GM21723 (cell line): ENCODE results near the gene ZNRD2.
A peak's percentile ranks its signal among the peaks of the same experiment; 100 is the strongest.

Experiments
- ATAC-seq: cut with Tn5 transposase; IDR thresholded peaks from one replicate; pipeline ENCODE4 v1.9.1; 2021; ENCODE audit warnings: mild to moderate bottlenecking, moderate library complexity; ENCODE audit not compliant: unreplicated experiment

The ZNRD2 gene

DNA sequence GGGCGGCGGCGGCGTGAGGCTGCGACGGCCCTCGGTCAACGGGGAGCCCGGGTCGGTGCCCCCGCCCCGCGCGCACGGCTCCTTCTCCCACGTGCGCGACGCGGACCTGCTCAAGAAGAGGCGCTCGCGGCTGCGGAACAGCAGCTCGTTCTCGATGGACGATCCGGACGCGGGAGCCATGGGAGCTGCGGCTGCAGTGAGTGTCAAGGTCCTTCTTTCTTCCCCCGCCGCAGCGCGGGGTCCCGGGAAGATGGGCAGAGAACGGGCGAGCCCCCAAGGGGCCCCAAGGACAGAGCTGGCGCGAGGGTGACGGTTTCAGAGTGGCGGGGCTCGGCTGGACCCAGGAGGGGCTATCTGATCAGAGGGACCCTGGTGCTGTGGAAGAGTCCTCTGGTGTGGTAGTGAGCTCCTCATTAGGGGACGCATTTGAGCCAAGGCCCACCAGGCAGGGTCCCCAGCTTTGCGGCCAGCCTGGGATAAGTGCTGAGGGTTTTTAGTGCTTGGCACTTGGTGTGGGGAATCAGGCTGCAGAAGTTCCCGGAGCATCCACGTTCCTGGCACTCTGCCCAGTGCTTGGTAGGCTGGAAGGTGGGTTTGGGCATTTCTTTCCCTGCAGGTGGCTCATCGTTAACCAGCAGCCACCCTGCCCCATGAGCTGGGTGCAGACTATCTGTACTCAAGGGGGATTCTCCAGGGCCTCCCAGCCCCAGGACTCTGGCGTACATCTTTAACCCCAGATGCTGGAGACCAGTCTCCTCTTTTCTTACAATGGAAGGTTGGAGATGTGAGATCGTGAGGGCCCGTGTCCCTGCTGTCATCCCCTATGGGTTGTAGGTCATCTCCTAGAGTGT is 15.3 kb downstream of the ZNRD2 start:
- ATAC-seq, result no peak

DNA sequence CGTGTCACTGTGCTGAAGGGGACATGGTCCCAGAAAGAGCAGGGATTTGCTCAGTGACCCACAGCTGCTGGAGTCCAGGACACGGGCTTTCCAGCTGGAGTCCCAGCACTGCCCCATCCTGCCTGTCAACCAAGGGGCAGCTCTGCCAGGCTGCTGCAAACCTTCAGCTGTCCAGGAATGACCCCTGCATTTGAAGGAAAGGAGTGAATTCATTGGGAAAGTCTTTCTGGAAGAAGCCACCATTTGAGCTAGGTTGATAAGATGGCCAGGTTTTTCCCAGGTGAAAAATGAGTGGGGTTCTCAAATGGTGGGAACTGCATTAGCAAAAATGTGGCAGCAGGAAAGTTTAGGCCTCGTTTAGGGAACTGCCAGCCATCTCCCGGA is 16.0 kb downstream of the ZNRD2 start:
- ATAC-seq, result no peak

DNA sequence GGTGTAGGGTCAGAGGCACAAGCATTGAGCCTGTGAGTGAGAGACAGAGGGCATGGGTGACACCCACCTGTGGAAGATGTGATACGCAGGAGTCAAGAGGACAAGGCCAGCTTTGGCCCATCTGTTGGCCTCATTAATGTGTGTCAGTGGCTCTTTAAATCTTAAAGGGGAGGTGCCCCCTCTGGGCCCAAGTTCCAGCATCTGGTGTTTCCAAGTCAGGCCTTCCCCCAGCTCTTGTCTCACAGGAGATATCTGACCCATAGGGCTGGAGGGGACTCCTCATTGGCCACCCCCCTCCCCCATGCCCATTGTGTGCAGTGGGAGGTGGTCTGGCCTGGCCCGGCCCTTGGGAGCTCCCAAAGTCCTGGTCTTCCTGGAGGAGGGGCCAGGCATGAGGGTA is 16.4 kb downstream of the ZNRD2 start:
- ATAC-seq, result no peak

DNA sequence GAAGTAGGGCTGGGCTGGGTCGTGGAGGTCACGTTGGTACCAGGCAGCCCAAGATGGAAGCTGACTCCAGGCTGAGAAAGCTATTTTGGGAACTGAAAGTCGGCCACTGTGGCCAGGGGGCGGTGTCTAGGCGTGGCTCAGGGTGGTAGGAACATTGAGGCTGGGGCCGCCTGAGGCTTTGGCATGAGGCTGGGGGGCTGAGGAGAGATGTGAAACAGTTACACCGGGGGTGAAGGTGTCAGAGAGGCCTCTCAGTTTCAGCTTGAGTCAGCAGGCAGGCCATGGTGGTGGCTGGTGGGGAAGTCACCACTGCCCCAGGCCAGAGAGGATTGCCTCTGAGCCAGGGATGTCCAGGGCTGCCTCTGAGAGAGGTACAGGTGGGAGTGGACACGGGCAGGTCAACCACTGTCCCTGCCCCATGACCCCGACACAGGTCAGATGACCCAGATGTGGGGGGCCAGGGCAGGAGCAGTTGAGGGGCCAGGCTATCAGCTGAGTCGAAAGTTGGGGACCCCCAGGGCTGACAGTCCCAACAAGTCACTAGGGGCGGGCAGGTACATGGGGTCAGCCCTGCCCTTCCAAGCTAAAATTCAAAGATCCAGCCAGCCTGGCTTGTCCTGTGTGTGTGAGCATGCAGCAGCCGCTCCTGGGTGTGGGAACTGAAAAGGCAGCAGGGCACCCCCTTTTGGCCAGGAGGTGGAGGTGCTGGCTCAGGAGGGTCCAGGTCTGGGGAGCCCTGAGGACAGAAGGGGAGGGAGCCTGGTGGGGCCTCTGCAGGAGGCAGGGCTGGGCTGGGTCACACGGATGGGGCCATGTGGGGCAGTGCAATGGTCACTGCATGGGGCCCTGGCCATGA is 18.1 kb downstream of the ZNRD2 start:
- peak; percentile 69 for ATAC-seq

DNA sequence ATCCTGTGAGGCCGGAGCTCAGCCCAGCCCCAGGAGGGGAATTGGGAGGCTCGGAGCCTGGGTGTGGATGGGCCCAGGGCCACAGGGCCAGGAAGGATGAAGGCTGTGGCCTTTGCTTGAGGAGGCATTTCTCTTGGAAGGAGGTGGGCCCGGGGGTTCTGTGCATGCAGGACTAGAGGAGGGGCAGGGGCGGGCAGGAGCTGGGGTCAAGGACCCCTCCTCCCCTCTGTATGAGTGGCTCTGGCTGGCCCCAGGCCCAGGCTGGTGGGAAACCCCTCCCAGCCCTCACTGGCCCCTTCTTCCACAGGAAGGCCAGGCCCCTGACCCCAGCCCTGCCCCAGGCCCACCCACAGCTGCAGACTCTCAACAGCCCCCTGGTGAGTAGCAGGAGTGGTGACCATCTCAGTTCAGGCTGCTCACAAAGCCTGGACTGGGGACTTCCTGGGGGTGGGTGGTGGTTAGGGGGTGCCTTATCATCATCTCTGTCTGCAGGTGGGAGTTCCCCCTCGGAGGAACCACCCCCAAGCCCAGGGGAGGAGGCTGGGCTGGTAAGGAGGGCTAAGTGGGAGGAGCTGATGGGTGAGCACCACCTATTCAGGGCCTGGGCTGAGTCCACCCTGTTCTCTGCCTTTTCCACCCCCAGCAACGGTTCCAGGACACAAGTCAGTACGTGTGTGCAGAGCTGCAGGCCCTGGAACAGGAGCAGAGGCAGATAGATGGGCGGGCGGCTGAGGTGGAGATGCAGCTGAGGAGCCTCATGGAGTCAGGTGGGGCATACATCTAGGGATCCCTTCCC is 19.4 kb downstream of the ZNRD2 start:
- no peak for ATAC-seq

DNA sequence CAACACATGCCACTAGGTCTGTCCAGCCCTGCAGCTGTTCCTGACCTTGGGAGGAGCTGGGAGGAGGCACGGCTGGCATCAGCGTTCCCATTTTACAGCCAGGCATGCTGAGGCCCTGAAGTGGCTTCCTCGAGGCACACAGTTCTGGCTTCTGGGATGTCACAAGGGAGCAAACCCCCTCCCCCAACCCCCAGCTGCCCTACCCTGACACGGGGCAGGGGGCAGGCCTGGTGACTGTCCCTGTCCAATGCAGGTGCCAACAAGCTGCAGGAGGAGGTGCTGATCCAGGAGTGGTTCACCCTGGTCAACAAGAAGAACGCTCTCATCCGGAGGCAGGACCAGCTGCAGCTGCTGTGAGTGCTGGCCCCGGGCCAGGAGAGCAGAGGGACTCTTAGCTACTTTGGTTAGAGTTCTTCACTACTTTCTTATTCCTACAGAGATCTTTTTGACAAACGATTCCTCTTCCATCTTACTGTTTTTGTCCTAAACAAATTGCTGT is 20.0 kb downstream of the ZNRD2 start:
- ATAC-seq, result no peak

DNA sequence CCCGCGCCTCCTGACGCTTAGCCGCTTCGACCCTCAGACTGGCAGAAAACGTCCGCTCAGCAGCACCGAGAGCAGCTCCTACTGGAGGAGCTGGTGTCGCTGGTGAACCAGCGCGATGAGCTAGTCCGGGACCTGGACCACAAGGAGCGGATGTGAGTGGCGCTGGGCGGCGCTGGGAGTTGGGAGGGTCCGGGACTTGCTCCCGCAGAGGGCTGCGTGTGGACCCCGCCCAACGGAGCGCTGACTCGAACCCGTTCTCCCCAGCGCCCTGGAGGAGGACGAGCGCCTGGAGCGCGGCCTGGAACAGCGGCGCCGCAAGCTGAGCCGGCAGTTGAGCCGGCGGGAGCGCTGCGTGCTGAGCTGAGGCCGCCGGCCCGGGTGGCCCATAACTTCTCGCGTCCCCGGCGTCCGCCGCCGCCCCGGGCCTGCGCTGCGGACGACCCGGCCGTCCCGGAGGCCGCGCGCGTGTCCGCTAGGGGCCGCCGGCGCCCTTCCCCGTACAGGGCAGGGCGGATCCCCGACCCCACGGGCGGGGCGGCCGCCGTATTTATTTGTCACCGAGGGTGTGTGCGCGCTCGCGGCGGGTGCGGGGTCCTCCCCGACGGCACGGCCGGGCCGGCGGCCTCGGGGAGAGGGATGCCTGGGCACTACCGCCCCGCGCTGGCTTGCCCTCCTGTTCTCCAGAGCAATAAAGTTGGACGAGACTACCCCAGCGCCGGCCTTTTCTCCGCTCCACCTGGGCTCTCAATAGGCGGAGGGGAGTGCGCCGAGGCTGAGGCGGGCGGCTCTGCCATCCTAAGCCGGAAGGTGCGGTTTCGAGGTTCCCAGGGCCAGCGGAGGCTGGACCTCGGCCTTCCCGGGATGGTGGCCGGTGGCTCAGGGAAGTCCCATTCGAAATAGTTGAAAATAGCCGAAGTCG is 21.9 kb downstream of the ZNRD2 start:
- ATAC-seq, result no peak

DNA sequence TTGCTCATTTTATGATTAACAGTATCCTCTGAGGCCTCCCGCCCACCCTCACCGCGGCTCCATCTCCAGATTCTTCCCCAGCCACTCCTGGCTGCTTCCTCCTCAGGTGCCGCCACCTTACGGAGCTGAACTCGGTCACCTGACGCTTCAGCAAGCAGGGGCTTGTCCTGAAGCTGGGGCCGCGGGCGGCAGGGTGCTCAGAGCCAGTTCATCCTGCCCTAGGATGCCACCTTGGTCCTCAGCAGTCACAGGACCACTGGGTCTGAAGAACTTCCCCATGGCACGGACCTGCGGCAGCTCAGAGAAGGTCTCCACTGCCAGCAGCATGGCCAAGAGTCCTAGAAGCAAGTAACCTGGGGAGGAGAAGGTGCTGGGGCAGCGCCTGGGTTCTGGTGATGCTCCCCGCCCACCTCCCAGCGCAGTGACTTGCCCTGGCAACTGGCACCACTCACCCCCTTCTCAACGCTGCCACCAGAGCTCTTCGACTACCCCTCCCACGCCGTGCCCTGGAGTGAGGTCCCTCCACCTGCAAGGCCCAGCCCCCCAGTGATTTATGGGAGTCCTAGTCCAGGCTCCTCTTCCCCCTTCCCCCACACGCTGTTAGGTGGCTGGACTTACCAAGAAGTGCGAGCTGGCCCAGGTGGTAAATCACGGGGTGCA is 22.7 kb downstream of the ZNRD2 start:
- ATAC-seq, result no peak

DNA sequence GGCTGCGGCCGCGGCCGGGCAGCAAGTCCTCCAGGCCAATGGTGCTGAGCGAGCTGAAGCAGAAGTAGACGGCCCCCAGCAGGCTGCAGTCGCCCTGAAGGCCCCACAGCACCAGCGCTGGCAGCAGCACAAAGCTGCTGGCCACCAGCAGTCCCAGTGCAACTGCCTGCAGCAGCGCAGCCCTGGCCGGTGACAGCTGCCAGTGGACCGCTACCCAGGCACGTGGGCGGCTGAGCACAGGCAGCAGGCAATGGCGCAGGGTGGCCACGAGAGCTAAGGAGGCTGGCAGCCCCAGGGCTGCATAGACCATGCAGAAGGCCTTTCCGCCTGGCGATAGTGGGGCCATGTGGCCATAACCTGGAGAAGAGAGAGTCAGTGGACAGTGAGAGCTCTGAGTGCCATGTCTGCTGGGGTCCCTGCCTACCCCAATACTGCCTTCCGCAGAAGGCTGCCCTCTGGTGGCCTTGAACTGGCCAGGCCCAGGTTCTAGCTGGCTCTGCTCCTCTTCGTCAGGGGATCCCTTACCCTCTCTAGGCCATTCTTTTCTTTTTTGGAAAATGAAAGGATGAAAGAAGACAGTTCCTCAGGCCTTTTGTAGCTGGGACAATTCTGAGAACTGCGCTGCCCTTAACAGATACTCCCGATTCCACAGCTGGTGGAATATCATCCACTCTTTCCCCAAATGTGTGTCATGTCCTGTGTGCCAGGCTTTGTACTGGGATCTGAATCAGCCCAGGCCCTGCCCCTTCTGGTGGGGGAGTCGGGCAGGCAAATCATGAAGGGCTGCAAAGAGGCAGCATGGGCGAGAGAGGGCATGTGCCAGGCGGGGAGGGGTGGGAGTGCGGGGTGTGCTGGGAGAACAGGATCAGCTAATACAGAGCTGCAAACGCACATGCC is 23.5 kb downstream of the ZNRD2 start:
- ATAC-seq, result no peak

DNA sequence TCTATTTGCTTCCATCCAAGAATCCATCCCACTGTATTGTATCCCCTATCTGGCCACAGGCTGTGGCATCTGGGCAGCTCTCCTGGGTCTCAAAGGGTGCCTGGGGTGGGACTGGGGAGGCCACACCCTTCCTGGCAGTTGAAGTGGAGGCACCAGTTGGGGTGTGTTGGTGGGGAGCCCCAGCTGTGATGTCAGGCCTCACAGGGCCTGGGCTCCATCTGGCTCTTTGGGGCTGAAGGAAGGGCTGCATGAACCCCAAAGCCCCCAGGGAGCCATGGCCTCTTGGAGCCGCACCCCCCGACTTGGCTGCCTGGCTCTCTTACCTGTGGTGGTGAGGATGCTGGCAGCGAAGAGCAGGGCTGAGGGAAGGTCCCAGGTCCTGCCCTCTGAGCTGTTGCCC is 24.9 kb downstream of the ZNRD2 start:
- ATAC-seq, result no peak

DNA sequence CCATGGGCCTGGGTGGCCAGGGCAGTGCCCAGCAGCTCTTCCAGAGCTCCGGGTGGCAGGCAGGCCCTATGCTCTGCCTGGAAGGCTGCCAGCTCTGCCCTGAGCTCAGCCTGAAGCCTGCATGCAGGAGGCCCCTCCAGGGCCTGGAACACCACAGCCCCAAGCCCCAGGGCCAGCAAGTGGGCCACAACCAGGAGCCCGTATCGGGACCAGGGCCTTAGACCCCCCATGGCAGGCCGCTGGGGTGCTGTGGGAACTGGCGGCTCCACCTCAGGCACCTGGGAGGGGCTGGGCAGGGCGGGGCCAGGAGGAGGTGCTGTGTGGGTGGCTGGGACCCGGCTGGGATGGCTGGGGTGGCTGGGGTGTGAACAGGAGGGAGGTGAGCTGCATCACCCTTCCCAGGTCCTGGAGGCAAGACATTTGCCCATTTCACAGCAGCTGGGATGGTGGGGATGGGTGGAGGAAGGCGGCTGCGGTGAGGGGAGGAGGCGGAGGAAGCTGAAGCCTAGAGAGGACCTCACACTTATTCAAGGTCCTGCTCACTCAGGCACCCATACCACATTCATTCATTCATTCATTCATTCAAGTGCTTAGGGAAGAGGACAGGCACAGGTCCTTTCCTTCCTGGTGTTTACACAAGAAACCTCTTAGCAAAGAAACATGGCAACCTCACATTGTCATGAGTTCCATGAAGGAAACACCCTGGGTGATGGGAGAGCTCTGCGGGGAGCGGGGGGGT is 25.4 kb downstream of the ZNRD2 start, which contains the start of gene KCNK7:
KCNK7 (minus strand) TSS at position 258 of the 739 bp plus-strand sequence; CDS start at position 230, 28 bp downstream.
- no peak for ATAC-seq

DNA sequence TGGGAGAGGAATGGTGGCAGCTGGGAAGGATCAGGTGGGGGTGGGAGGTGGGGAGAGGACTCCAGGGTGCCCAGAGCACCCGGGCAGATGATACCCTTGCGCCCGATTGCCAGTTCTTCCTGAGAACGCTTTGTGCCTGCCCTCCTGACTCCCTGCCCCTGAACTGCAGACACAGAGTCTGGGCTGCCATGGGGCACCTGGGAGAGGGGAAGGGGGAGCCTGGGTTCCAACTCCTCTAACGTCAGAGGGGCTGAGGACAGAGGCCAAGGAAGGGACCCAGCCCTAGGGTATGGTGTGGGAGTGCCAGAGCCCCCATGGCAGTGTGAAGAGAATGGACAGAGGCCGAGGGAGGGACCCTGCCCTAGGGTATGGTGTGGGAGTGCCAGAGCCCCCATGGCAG is 26.2 kb downstream of the ZNRD2 start:
- ATAC-seq, result no peak

DNA sequence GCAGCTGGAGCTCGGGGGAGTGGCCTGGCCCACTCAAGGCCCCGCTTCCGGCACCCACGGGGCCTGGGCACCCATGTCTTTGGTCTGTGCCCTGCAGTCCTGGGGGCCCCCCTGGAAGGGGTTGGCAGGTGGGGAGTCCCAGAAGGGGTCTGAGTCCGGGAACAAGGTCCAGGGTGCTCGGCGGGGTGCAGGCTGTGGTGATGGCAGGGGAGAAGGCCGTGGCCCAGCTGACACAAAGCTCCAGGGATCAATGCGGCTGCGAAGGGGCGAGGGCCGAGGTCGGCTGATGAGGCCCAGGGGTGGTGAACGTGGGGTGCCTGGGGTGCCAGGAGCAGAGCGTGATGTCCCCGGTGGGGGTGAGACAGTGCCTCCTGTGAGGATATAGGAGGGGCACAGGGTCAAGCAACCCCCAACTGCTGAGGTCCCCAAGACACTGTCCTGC is 28.0 kb downstream of the ZNRD2 start:
- no peak for ATAC-seq

DNA sequence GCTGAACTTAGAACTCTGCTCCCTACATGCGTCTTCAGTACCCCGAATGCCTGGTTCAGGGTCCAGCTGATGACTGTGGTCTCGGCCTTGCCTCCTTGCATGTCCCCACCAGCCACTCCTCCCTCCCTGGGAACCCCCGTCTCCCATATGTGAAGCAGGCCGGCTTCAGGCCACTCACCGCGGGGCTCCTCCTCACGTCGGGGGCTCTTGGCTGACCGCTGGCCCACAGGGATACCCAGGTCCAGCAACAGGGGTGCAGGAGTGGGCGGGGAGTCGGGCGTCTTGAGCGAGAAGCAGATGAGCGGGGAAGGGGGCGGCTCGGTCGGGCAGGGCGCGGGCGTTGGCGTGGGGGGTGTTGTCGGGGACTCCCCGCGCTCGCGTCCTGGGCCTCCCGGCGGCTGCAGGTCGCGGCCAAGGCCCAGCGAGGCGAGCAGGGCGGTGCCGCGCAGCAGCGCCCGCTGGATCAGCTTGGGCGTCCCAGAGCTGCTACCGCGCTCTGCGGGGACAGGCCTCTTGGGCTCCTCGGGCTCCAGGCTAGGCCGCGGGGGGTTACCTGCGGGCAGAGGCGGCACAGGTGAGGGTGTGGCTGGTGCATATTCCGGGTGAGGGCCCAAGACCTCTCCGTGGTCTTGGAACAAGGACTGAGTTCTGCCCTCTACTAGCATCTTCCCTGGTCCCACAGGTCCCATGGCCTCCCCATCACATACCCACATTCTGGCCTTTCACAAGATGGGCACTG is 29.1 kb downstream of the ZNRD2 start:
- no peak for ATAC-seq

DNA sequence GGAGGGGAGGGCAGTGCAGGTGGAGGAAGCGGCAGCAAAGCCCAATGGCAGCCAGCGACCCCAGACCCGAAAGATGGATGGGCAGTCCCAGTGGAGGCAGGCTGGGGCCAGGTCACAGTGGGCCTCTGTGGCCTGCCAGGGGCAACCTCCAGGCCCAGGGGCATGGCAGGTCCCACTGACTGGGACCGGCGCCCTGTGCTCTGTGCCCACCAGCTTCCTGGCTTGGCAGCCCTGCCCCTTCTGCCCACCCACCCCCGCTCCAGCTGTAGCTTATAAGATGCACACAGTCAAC is 29.6 kb downstream of the ZNRD2 start:
- ATAC-seq, result no peak

DNA sequence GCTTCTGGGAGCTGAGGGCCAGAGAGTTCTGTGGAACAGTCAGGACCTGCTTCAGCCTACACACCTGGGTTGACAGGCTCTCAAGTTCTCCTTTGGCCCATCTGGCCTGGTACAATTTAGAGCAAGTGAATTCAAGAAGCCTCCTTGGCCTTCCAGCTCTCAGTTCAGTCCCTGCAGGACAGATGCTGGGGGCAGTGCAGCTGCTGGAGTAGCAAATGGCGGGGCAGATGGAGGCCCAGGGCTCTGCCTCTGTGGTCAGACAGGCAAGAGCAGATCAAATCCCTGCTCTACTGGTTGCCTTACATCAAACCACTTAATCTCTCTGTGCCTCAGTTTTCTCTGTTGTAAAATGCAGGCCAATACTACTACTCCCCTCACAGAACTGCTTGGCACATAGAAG is 34.0 kb downstream of the ZNRD2 start:
- no peak for ATAC-seq
